GM19324 (cell line): ENCODE results near the gene CYB5R3.
A peak's percentile ranks its signal among the peaks of the same experiment; 100 is the strongest.

Source experiments
- ATAC-seq: cut with Tn5 transposase; IDR thresholded peaks from one replicate; pipeline ENCODE4 v1.9.1; 2021; ENCODE audit warnings: mild to moderate bottlenecking, moderate library complexity; ENCODE audit not compliant: unreplicated experiment, low FRiP score

The CYB5R3 gene

DNA sequence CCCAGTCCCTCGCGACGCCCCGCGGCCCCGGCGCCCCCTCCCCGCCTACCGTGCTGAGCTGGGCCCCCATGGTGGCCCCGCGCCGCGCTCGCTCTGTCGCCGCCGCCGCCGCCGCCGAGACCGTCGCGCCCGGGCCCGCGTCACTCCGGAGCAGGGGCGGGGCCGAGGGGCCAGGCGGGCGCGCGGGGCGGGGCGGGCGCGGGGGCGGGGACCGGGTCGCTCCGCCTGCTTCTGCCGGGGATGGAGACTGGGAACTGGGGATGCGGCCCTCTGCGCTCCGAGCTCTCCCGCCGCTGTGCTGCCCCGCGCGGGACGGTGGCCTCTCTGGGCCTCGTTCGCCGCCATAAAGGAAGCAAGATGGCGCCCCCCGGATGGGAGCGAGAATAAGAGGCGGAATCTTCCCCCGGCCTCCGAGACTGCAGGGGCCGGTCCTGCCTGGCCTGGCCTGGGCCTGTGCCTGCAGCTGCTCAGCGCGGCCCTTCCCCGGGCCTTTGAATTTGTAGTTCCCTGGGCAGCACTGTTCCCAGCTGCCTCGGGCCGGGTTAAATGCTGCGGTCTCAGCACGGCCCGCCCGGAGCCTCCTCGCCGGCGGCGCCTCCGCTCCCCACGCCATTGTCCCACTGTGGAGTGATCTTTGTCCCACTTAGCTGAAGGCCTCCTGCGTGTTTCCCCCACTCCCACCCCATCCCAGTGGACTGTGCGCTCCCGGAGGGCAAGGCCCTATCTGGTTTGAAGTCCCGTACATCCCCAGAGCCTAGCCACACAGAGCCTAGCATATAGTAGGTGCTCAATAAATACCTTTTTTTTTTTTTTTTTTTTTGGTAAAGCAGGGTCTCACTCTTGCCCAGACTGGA is at the start of gene CYB5R3:
Gene CYB5R3, minus strand, starts transcription at position 147 of the 854 bp plus-strand sequence. Its CDS starts 77 bp downstream, at position 70.
- peak; percentile 72 for ATAC-seq

DNA sequence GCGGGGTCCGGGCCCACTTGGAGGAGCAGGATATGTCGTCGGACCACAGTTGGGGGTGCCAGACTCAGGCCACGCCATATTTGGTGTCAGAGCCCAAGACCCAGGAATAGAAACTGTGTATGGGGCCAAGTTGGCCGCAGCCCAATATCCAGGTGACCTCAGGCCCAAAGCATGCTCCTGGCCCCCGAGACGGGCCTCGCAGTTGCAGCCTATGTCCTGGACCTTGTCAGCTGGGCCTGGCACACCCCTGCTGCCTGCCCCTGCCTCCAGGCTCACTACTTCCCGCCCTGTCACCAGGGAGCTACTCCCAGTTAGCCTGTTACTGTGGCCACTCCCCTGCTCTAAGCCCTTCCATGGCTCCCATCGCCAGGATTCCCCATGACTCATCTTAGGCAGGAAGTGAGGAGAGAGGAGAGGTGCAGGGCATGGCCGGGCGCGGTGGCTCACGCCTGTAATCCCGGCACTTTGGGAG is 48.4 kb upstream of the CYB5R3 start:
- no peak for ATAC-seq

DNA sequence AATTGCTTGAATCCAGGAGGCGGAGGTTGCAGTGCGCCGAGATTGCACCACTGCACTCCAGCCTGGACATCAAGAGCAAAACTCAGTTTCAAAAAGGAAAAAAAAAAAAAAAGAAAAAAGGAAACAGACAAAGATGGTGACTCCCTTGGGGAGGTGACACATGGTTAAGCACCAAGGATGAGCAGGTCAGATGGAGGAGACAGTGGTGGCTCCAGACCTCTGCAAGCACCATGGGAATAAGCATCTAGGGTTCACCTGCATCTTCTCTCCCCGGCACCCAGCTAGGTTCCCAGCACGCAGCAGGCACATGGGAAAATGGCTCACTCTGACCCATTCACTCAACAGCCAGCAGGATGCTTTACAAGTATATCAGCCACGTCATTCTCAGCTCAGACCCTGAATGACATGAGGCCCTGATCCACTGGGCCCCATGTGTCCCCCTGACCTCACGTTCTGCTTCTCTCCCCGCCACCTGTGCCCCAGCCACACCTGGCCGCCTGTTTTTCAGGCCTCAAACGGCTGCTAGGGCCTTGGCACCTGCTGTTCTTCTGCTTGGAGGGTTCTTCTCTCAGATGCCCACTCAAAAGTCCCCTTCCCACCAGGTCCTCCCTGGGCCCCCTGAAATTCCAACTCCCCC is 47.3 kb upstream of the CYB5R3 start:
- no peak for ATAC-seq

DNA sequence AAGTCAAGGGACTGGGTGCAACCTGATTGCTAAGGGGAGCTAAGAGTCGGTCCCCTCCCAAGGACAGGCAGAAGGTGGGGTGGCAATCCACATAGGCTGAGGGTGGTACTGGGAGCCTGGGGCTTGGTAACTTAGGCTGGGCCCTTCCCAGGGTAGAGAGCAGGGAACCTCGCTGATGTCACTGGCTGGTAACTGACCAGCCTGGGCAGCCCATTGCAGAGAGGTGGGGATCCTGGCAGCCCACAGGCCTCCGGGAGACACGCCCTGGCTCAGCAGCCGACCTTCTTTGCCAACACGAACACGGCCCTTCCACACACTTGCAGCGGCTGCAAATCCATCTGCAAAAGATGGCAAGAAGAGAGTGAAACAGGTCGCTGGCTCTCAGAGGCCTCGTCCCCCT is 46.1 kb upstream of the CYB5R3 start:
- ATAC-seq, result no peak

DNA sequence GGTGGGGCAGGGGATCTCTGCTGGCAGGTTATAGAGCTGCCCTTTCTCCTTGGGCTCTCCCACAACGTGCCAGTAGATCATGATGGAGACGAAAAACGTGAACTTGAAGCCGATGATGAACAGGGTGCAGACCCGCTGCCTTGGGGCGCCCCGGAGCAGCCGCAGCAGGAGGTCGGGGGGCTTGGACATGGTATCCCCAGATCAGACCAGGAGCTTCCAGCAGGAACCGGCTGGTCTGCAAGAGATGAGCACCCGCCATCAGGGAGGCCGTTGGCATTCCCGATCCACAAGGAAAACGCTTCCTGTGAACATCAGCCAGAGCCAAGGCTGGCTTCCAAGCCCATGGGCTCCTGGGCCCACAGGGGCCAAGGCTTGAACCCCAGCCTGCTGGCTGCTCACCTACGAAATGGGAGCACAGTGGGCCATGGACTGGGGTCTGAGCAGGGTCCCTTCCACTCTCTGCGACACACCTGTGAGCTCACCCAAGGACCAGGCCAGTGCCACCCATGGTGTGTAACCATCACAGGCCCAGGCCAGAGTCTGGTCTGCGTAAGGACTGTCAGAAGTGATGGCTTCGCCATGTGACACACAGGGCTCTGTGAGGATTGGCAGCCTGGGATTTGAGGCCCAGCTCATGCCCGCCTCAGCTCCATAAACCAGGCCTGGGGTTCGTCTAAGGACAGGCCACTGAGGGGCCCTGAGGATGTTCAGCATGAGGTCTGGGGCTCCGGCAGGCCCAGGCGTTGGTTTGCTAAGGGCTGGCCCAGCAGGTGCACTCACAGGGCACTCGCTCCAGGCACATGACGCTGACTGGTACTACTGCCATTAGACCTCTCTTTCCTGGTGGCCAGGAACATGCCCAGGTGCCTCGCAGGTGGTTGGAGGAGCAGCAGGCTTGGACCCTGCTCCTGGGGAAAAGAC is 44.8 kb upstream of the CYB5R3 start:
- ATAC-seq, result no peak

DNA sequence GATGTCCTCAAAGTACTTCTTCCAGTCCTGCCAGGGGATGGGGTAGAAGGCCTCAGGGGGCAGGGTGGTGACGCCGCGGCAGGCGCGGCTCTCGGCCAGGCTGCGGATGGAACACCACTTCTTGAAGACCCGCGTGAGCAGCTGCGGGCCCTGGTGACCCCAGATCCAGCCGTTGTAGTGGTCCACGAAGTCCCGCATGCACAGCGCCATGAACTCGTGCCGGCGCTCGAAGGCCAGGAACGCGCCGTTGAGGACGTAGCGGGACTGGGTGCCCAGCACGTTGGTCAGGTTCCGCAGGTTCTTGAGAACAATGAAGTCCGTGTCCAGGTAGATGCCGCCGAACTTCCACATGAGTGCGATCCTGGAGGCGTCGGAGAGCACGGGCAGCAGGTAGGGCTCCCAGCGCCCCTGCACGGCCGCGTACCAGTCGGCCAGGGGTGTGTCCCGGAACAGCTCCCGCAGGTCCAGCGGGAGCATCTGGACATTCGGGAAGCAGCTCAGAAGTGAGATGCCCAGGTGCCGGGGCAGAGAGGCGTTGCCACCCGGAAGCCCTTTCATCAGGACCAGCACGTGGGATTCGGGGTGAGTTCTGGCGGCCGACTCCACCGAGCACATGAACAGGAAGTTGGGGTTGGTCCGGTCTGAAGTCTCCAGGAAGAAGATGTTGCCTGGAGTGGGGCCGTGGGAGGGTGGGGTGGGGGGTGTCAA is 44.0 kb upstream of the CYB5R3 start:
- ATAC-seq, result no peak

DNA sequence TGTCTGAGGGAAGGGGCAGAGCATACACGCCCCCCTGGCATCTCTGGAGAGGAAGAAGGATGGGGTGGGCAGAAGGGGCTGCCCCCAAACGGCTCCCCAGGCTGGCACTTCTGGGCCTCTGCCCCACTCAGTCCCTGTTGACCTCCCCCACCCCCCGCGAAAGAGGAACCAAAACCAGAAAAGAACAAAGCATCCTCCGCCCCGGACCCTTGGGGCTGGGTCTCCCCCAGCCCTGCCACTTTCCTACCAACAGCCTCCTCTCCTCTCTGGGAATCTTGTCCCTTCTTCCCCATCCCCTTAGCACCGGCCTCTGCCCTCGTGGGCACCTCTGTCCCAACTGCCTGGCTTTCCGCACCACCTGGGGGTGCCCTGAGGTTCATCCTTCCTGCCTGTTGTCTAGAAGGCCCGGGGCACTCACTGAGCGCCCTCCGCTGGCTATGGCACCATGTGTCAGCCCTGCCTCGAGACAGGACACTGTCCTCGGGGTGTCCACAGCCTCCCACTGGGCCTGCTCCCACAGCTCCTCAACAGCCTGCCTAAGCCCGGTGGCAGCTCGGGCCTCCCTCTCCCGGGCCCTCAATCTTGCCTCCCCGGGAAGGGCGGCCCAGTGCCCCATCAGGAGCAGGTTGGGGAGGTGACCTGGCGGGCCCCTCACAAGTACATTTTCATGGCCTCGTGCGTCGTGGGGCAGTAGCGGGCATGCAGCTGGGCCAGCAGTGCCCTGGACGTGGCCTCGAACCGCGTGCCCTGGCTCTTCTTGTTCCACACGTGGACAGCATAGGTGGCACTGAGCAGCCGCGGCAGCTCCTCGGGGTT is 43.3 kb upstream of the CYB5R3 start:
- no peak for ATAC-seq

DNA sequence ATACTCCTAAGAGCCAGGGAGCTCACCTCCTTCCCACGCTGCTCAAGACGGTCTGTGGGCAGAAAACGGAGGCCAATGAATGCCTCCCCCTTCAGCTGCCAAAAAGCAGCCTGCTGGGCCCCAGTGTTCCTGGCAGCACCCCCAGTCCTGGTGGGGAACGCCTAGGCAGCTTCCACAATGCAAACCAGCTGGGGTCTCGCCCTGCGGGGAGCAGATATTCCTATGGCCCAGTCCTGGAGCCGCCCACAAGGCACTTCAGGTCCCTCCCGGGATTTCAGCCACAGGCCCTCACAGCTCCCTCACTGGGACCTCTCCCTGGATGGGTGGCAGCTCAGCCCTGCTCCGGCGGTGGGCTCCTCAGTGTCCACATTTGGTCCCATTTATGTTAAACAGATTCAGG is 42.2 kb upstream of the CYB5R3 start:
- no peak for ATAC-seq

DNA sequence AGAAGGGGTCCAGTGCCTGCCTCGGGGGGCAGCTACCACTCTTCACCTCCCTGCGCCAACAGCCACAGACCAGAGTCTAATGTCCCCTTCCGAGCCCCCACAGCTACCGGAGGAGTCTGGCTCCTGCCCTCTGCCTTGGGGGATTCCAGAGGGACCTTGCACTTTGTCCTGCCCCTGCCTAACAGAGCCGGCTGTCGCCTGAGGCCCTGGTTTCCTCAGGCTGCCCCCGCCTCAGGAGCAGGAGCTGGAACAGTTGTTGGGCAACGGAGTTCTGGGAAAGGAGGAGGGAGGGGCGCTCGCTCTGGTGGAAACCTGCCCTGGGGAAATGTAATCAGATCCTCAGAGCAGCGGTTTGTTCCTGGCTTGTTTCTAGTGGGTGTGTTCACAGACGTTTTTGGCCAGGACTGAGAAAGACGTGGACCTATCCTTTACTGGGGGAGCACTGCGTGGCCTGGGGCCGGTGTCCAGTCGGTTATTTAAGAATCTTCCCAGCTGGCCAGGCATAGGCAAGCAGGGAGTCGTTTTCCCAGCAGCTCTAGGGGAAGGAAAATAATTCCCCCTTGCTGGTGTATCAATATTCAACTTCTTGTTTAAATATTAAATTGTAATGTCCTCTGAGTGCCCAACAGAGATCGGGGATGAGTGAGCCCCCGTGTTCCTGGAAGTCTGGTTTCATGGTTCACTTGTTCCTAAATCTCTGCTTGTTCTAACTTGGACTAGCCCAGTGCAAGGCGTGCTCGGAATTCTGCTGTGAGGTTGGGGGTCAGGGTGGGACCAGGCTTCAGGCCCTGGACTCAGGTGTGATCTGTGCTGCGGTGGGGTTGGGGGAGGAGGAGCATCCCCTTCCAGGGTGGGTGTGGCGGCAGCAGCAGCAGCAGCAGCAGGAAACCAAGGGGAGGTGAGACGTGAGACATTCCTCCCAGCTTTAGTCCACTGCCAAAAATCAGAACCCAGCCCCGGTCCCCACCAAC is 39.3 kb upstream of the CYB5R3 start:
- no peak for ATAC-seq

DNA sequence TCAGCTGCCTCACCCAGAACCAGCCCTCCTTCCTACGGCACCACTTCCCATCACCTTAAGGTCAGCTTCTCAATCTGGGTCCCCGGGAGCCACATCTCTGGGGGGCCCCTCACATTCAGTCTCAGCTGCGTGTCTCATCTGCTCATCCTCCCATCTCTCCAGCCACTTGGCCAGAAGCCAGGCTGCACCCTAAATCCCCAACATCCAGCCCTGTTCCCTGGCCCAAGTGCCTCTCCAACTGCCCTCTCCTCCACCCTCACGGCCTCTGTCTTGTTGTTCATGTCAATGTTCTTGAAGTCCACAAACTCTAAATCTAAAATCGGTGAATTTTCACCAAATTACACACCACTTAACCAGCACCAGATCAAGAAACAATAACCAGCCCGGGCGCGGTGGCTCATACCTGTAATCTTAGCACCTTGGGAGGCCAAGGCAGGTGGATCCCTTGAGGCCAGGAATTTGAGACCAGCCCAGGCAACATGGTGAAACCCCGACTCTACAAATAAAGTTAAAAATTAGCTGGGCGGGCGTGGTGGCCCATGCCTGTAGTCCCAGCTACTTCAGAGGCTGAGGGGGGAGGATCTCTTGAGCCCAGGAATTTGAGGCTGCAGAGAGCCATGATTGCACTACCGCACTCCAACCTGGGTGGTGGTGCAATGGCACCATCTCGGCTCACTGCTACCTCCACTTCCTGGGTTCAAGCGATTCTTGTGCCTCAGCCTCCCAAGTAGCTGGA is 37.7 kb upstream of the CYB5R3 start:
- no peak for ATAC-seq

DNA sequence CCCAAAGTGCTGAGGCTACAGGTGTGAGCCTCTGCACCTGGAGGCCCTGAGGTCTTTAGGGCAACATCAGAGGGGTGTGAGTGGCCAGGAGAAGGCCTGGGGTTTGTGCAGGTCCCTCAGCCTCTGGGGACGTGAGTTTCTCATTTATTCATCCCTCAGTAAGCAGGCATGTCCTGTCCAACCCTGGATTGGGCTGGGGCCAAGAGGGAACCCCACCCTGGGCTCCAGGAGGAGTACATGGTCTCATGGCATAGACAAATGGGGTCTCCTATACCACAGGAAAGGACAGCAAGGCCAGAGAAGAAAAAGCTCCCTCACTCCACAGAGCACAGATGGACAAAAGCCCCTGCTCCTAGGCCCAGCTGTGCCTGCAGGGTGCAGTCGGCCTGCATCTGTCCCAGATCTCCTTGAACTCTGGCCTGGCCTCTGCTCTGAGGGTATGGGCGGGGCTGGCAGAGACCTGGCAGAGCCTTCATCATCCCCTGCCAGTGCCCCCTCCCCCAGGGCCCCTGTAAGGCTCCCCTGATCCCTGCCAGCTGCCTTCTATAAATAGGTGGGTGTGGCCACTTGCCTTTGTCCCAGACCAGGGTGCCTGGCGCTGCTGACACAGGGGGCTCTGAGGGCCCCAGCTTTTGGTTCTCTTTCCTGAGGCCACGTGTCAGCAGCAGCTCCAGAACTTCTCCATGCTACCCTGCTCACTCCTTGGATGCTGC is 36.9 kb upstream of the CYB5R3 start:
- ATAC-seq, result no peak

DNA sequence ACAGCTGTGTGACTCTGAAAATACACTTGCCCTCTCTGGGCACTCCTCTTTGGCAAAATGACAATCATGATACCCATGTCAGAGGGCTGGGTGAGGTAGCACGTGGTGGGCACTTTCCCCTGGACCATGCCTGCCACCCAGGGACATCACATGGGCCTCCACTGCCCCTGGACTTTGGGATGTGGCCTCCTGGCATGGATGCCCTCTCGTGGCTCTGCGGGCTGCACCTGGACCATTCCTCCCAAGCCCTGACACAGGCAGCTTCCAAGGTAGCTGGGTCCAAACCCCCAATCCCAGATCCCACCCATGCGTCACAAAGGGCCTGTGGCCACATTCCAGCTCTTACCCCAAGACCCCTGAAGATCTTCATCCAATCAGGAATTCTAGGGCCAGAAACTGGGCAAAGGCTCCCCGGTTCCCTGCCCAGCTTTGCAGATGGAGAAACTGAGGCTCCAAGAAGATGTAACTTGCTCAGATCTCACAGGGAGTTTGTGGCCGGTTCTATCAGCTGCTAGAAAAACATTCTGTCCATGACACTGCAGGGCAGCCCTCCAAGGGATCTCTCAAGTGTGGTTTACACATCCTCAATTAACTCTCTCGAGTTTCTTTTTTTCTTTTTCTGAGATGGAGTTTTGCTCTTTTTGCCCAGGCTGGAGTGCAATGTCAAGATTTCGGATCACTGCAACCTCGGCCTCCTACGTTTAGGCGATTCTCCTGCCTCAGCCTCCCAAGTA is 35.4 kb upstream of the CYB5R3 start:
- no peak for ATAC-seq

DNA sequence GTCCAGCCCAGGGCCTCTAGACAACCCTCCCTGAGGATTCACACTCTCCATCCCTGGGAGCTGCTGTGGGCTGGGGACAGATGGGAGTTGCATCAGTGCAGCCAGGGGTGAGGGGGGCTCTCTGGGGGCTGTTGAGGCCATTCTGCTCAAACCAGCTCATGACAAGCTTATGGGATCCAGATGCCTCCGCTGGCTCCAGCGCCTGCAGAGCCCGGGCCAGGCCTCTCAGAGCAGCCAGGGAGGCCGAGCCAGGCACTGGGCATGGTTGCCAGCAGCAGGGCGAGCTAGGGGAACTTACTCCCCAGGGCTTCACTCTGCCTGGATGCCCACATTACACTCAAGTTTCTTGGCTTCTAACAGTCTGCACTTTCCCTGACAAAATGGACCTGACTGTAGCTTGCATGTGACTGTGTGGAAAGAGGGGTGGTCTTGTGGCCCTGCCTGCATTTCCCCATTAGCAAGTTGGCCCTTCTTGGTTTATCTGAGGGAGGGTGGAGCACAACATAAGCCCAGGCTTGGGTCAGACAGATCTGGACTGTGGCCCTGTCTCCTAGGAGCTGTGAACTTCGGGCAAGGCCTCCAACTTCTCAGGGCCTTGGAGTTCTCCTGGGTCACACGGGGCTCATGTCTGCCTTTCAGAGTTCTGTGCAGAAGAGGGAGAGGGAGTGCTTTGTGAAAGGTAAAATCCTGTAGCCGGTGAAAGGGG is 34.5 kb upstream of the CYB5R3 start:
- ATAC-seq, result no peak

DNA sequence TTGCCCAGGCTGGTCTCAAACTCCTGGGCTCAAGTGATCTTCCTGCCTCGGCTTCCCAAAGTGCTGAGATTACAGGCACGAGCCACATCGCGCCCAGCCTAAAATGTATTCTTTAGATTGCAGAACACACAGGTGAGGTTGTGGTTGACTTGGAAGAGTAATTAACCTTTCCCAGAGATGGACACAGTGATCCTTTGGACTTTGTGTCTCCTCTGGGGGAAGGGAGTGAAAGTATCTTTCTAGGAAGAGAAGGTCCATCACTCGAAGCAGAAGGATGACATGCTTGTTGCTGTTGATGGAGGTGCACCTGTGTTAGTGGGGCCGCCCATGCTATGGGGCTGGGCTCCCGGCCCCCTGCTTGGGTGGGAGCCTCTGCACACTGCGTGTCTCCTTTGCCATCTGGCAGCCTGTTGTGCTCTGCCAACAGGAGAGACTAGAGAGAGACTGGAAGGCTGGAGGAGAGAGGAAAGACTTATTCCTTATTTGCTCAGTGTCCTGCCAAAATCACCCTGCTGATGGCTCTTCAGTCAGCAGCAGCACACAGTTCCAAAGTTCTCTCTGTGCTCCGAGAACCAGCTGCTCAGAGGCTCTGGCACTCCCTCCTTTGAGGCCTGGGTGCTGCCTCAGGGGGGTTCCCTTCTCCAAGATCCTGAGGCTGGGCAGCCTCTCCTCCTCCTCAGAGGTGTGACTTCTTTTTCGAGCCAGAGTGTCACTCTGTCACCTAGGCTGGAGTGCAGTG is 33.1 kb upstream of the CYB5R3 start:
- ATAC-seq, result no peak

DNA sequence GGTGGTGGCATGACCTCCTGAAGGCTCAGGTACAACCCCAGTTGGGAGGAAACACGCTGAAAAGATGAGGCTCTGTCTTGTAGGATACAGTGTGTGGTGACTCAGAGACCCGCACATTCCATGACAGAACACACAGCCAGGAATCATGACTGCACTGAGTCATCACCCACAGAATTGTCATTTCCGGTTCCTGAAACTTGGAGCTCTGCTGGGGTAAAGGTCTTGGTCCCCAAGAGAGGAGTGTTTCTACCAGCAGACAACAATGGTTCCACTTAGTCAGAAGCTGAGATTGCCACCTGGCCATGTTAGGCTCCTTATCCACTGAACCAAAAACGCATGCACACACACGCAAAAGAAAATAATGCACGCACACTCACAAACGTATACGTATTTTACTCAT is 31.5 kb upstream of the CYB5R3 start:
- ATAC-seq, result no peak
